Tibial nerve (tissue), 4 donors: Measurements from ENCODE around the gene AEBP2. TPM values are rescaled to one million over a fixed set of nuclear protein-coding genes. Genes with fewer than 3 reads are reported as not detected.

Experiments used
- DNase-seq, 2 donors: peaks; one replicate each; pipeline ENCODE4 v3.0.0-alpha.2; 2019; ENCODE audit warnings: low spot score in 2 of 2
- H3K27ac ChIP-seq, 4 donors: fragments of 200-600 bp; sonication (generic) in 3 of 4; one replicate each; pipeline ENCODE4 v1.5.1; 2017 to 2019; ENCODE audit warnings: mild to moderate bottlenecking in 1 of 4
- H3K27me3 ChIP-seq, 2 donors: fragments of 200-600 bp; sonication (generic) in 1 of 2; one replicate each; pipeline versions ENCODE4 v1.5.1 to v1.6.0; 2017 to 2019
- H3K36me3 ChIP-seq, 3 donors: fragments of 200-600 bp; sonication (generic); one replicate each; pipeline ENCODE4 v1.5.1; 2018 to 2019
- H3K4me1 ChIP-seq, 4 donors: fragments of 200-600 bp; sonication (generic) in 3 of 4; one replicate each; pipeline ENCODE4 v1.5.1; 2017 to 2019
- H3K4me3 ChIP-seq, 4 donors: fragments of 200-600 bp; sonication (generic) in 3 of 4; one replicate each; pipeline ENCODE4 v1.5.1; 2017 to 2019; ENCODE audit warnings: mild to moderate bottlenecking in 1 of 4, moderate library complexity in 1 of 4
- H3K9me3 ChIP-seq, 4 donors: fragments of 200-600 bp; sonication (generic) in 3 of 4; one replicate each; pipeline ENCODE4 v1.5.1; 2017 to 2019
- CTCF ChIP-seq, 5 experiments: fragments of 200-600 bp in 3 of 5; fragments of 450-650 bp in 2 of 5; sonication (generic) in 3 of 5; IDR thresholded peaks; one replicate each; pipeline ENCODE4 v1.5.1; 2016 to 2019; ENCODE audit warnings: antibody characterized with exemption in 5 of 5, mild to moderate bottlenecking in 3 of 5, moderate library complexity in 2 of 5
- EP300 ChIP-seq, 2 donors: sonication (generic); formaldehyde crosslinking; IDR thresholded peaks; one replicate each; pipeline ENCODE4 v1.6.1; 2017; ENCODE audit warnings: antibody characterized with exemption in 2 of 2, mild to moderate bottlenecking in 1 of 2
- POLR2A ChIP-seq, 2 donors: fragments of 450-650 bp; IDR thresholded peaks; one replicate each; pipeline ENCODE4 v1.6.1; 2017; ENCODE audit warnings: antibody characterized with exemption in 2 of 2, mild to moderate bottlenecking in 2 of 2, moderate library complexity in 2 of 2
- WGBS, 2 donors: methylation state at CpG; one replicate each; pipeline ENCODE4 v1.1.5; 2018; 5-methylcytosine and 5-hydroxymethylcytosine counted together
- total RNA-seq, 4 donors: library from RNA; depleted of rRNA; stranded (reverse); fragments of >200 nt; gene quantifications; one replicate each; pipeline ENCODE4 v1.1.0, GENCODE V29; 2016

Gene AEBP2
- total RNA-seq, 4 donors from 2014 or later, result 35.7 to 55.9 (median 45.7) TPM

- no peak overlapping the region for H3K27ac ChIP-seq
- peaks cover 0 to 15% (median 3%) of the 10 kb centered on the region in 4 donors for H3K4me1 ChIP-seq
- TF ChIP-seq POLR2A (IDR thresholded peaks at IDR 0.05), result no peak
- no peak for TF ChIP-seq CTCF (IDR thresholded peaks at IDR 0.05)
- no peak for TF ChIP-seq EP300 (IDR thresholded peaks at IDR 0.05)
- no peaks in the 10 kb centered on the region for H3K36me3 ChIP-seq
- no peak overlapping the region for H3K4me3 ChIP-seq
- 71 to 75% methylated on average over 6 of the region's 6 CpGs for WGBS, 2 donors
- no peaks in the 10 kb centered on the region for H3K9me3 ChIP-seq
- H3K27me3 ChIP-seq, result no peaks in the 10 kb centered on the region
- no peak for DNase-seq
These were observed 90.8 kb downstream of the AEBP2 start for GRCh38 chr12:19529951-19530636.

- Histone ChIP-seq H3K4me3 (no peak overlapping the region), H3K27me3 (no peaks in the 10 kb centered on the region), H3K36me3 (no peaks in the 10 kb centered on the region), H3K27ac (no peak overlapping the region), H3K4me1 (peaks cover 0 to 15% (median 3%) of the 10 kb centered on the region in 4 donors), H3K9me3 (peaks cover 0 to 4% (median 0%) of the 10 kb centered on the region in 4 donors)
- TF ChIP-seq CTCF (IDR thresholded peaks at IDR 0.05) (no peak), POLR2A (IDR thresholded peaks at IDR 0.05) (no peak), EP300 (IDR thresholded peaks at IDR 0.05) (no peak)
- DNase-seq, result no peak
These were observed 91.3 kb downstream of the AEBP2 start for GRCh38 chr12:19530637-19531023.

- H3K27me3 ChIP-seq, result no peaks in the 10 kb centered on the region
- H3K9me3 ChIP-seq, result peaks cover 0 to 12% (median 2%) of the 10 kb centered on the region in 4 donors
- DNase-seq, result no peak
- H3K27ac ChIP-seq, result no peak overlapping the region
- WGBS, 2 donors, result 88% methylated on average over 3 of the region's 3 CpGs
- TF ChIP-seq POLR2A (IDR thresholded peaks at IDR 0.05), result no peak
- no peak for TF ChIP-seq CTCF (IDR thresholded peaks at IDR 0.05)
- TF ChIP-seq EP300 (IDR thresholded peaks at IDR 0.05), result no peak
- H3K4me1 ChIP-seq, result peaks cover 0 to 15% (median 3%) of the 10 kb centered on the region in 4 donors
- no peak overlapping the region for H3K4me3 ChIP-seq
- H3K36me3 ChIP-seq, result peaks cover 0 to 11% (median 0%) of the 10 kb centered on the region in 3 donors
These were observed 94.3 kb downstream of the AEBP2 start for GRCh38 chr12:19533567-19533966.

GRCh38 chr12:19539071-19539470, 99.8 kb downstream of the AEBP2 start:
- Histone ChIP-seq H3K36me3 (peaks cover 0 to 11% (median 0%) of the 10 kb centered on the region in 3 donors), H3K4me3 (no peak overlapping the region), H3K27ac (no peak overlapping the region), H3K27me3 (no peaks in the 10 kb centered on the region), H3K9me3 (peaks cover 0 to 24% (median 2%) of the 10 kb centered on the region in 4 donors), H3K4me1 (no peaks in the 10 kb centered on the region)
- no peak for DNase-seq
- TF ChIP-seq CTCF (IDR thresholded peaks at IDR 0.05) (no peak), POLR2A (IDR thresholded peaks at IDR 0.05) (no peak), EP300 (IDR thresholded peaks at IDR 0.05) (no peak)

- no peak for TF ChIP-seq POLR2A (IDR thresholded peaks at IDR 0.05)
- DNase-seq, result no peak
- 85 to 100% methylated on average over 1 of the region's 1 CpG for WGBS, 2 donors
- peaks cover 0 to 11% (median 0%) of the 10 kb centered on the region in 3 donors for H3K36me3 ChIP-seq
- H3K9me3 ChIP-seq, result peaks cover 0 to 24% (median 2%) of the 10 kb centered on the region in 4 donors
- H3K27ac ChIP-seq, result no peak overlapping the region
- H3K27me3 ChIP-seq, result no peaks in the 10 kb centered on the region
- peaks cover 0 to 2% (median 0%) of the 10 kb centered on the region in 4 donors for H3K4me1 ChIP-seq
- no peak overlapping the region for H3K4me3 ChIP-seq
These were observed 100.5 kb downstream of the AEBP2 start for GRCh38 chr12:19539836-19540235.
